Small intestine (tissue), 4 donors: ENCODE results near the gene ATP6V0E1. TPM values are rescaled to one million over a fixed set of nuclear protein-coding genes. Genes with fewer than 3 reads are reported as not detected.

Experiments used
- polyA plus RNA-seq, 4 donors: library from polyadenylated mRNA; stranded (reverse) in 3 of 4; unstranded in 1 of 4; fragments of 200-250 nt in 3 of 4; fragments of 120-200 nt in 1 of 4; gene quantifications; one replicate each; pipeline versions ENCODE4 v1.2.1 to v1.2.3, GENCODE V29; 2013
- donor health status: healthy with polysubstance abuse.
- donor health status: Bipolar disorder and iron deficiency.
- donor health status: healthy.

ATP6V0E1 gene
- polyA plus RNA-seq, 4 donors, result 170 to 230 (median 199) TPM

Other genes starting within 250 kb of the ATP6V0E1 start
- gene DUSP1, start 212.6 kb upstream of the ATP6V0E1 start, polyA plus RNA-seq, result 100 to 1,000 TPM in 2 of 4 donors, 10 to 100 TPM in 2; 64.4 to 216 (median 109) TPM
- gene ERGIC1, start 149.5 kb upstream of the ATP6V0E1 start, polyA plus RNA-seq, result 100 to 1,000 TPM in 2 of 4 donors, 10 to 100 TPM in 2; 58.1 to 127 (median 94.1) TPM
- gene RPL26L1, start 24.3 kb upstream of the ATP6V0E1 start, polyA plus RNA-seq, result 10 to 100 TPM; 34.4 to 99.2 (median 43.2) TPM
- gene CREBRF, start 72.6 kb downstream of the ATP6V0E1 start, polyA plus RNA-seq, result 10 to 100 TPM in 1 of 4 donors, 1 to 10 TPM in 3; 3.8 to 26.0 (median 6.1) TPM
- 10 to 100 TPM; 10.4 to 16.8 (median 15.0) TPM for gene BNIP1, start 160.8 kb downstream of the ATP6V0E1 start, polyA plus RNA-seq